HG03354 (cell line): ENCODE measurements around the gene IRGC.

Source experiments
- ATAC-seq: cut with Tn5 transposase; IDR thresholded peaks from one replicate; pipeline ENCODE4 v1.9.1; 2021; ENCODE audit warnings: mild to moderate bottlenecking; ENCODE audit not compliant: unreplicated experiment, poor library complexity, severe bottlenecking

IRGC gene

GRCh38 chr19:43690444-43690843, 25.4 kb upstream of the IRGC start:
- no peak for ATAC-seq

GRCh38 chr19:43690890-43691289, 25.0 kb upstream of the IRGC start:
- no peak for ATAC-seq

- ATAC-seq = no peak
Measured at GRCh38 chr19:43691755-43692154, 24.1 kb upstream of the IRGC start.

GRCh38 chr19:43692385-43692784, 23.5 kb upstream of the IRGC start:
- ATAC-seq = no peak

- no peak for ATAC-seq
Measured at GRCh38 chr19:43692877-43693276, 23.0 kb upstream of the IRGC start.

GRCh38 chr19:43694553-43694952, 21.3 kb upstream of the IRGC start:
- no peak for ATAC-seq

GRCh38 chr19:43695985-43696704, 19.7 kb upstream of the IRGC start:
- no peak for ATAC-seq

- no peak for ATAC-seq
Measured at GRCh38 chr19:43697295-43697694, 18.6 kb upstream of the IRGC start.

GRCh38 chr19:43699506-43700394, 16.1 kb upstream of the IRGC start:
- no peak for ATAC-seq

GRCh38 chr19:43700395-43701000, 15.4 kb upstream of the IRGC start:
- ATAC-seq = no peak

- ATAC-seq = no peak
Measured at GRCh38 chr19:43704002-43704705, 11.7 kb upstream of the IRGC start.

GRCh38 chr19:43705729-43706128, 10.1 kb upstream of the IRGC start:
- no peak for ATAC-seq

- no peak for ATAC-seq
Measured at GRCh38 chr19:43707158-43707712, 8.6 kb upstream of the IRGC start.

- ATAC-seq = no peak
Measured at GRCh38 chr19:43708716-43709115, 7.2 kb upstream of the IRGC start.

- no peak for ATAC-seq
Measured at GRCh38 chr19:43711751-43712355, 4.0 kb upstream of the IRGC start.

GRCh38 chr19:43713208-43713607, 2.7 kb upstream of the IRGC start:
- ATAC-seq = no peak

GRCh38 chr19:43718627-43719377, 2.9 kb downstream of the IRGC start:
- no peak for ATAC-seq

- no peak for ATAC-seq
Measured at GRCh38 chr19:43719378-43719868, 3.5 kb downstream of the IRGC start.

- ATAC-seq = no peak
Measured at GRCh38 chr19:43719918-43720317, 4.0 kb downstream of the IRGC start.
